Right cardiac atrium (tissue), 5 donors: ENCODE data around the gene AKAP13. TPM values are rescaled to one million over a fixed set of nuclear protein-coding genes. Genes with fewer than 3 reads are reported as not detected.
"Not testable (repeated sequence)": the region's sequence is repeated elsewhere in the genome, so short reads cannot be mapped to it uniquely, and the experiment has no call there.

Experiments
- ATAC-seq, 2 donors: fragments of 200-7000 bp; cut with Tn5 transposase; one replicate each; pipeline versions ENCODE4 v1.8.0 to v1.9.1; 2020; ENCODE audit warnings: moderate library complexity in 2 of 2, mild to moderate bottlenecking in 1 of 2
- DNase-seq, 3 donors: peaks; one replicate each; pipeline ENCODE4 v3.0.0-alpha.2; 2020
- H3K27ac ChIP-seq: one replicate; pipeline ENCODE4 v1.5.1; 2013; ENCODE audit warnings: mild to moderate bottlenecking, low read length, control low read depth, moderate library complexity
- H3K27me3 ChIP-seq: one replicate; pipeline ENCODE4 v1.6.1; 2013; ENCODE audit not compliant: control insufficient read depth, insufficient read depth
- H3K4me1 ChIP-seq: one replicate; pipeline ENCODE4 v1.6.1; 2013; ENCODE audit warnings: low read length; ENCODE audit not compliant: control insufficient read depth, insufficient read depth
- H3K4me3 ChIP-seq: one replicate; pipeline ENCODE4 v1.5.1; 2013; ENCODE audit warnings: low read length, control low read depth
- H3K9me3 ChIP-seq: one replicate; pipeline ENCODE4 v1.6.1; 2013; ENCODE audit warnings: low read length; ENCODE audit not compliant: control insufficient read depth
- WGBS: extraction: QIAGEN DNeasy Blood & Tissue Kit; methylation state at CpG from one replicate; pipeline ENCODE4 v1.1.7; 2013; 5-methylcytosine and 5-hydroxymethylcytosine counted together
- intact Hi-C, 4 donors: fragments of 100-400 bp; cut with DNase I; formaldehyde crosslinking; loops; one replicate each; pipeline versions ENCODE4 v1.11.0 to v1.14.0; 2022 to 2023
- polyA plus RNA-seq: library from polyadenylated mRNA; stranded (reverse); fragments of 200-250 nt; gene quantifications from one replicate; pipeline ENCODE4 v1.2.3, GENCODE V29; 2013
- total RNA-seq, 4 donors: library from RNA; stranded (reverse); fragmentation: NEBNext Ultra II Directional; extraction: Animal tissue kit (Norgen Biotek cat#: 25700); gene quantifications; one replicate each; pipeline ENCODE4 v1.2.1, GENCODE V29; 2021
- donor health status: healthy with polysubstance abuse.
- donor health status: DM: no; HTN: yes; CAD: no.
- donor health status: DM: no; HTN: no; CAD: no.
- donor health status: DM: no; HTN: yes; CAD: no; lungs with severe emphysema.
- donor health status: DM: yes; HTN: yes; CAD: no.

AKAP13 gene
- total and polyA plus RNA-seq, 5 donors, result 104 to 348 (median 250) TPM

DNA sequence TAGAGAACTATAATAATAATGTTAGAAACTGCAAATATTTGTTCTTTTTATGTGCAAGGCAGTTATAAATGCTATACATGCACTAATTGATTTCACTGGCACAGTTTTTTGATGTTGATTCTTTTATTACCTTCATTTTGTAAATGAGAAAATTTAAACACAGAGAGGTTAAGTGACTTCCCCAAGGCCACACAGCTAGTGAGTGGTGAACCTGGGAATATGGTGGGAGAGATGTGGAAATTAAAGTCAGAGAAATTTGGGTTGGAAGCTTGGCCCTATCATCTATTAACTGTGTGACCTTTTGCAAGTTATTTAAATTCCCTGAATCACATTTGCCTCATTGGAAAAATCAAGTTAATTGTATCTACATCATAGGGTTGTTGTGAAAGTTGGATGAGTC lies 39.6 kb upstream of the AKAP13 start:
- Histone ChIP-seq H3K4me1 (no peaks in the 10 kb centered on the region), H3K27me3 (no peaks in the 10 kb centered on the region), H3K27ac (no peak overlapping the region), H3K4me3 (no peak overlapping the region), H3K9me3 (no peaks in the 10 kb centered on the region)
- intact Hi-C loops, result no loop called here
- DNase-seq (no peak), ATAC-seq (no peak)

DNA sequence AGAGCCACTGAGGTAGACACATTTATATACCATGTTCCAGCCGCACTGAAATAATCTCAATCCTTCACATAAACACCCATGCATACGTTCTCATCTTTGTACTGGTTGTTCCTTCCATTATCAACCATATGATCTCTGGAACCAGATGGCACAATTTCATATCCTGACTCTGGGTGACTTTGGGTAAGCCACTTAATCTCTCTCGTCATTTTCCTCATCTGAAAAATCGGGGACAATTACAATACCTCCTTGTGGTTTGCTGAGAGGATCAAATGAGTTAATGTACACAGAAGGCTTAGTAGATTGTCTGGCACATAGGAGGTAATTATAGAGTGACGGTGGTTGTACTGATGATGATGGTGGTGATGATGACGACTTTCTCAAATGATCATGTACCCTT lies 38.2 kb upstream of the AKAP13 start:
- H3K4me3 ChIP-seq, H3K9me3 ChIP-seq, H3K4me1 ChIP-seq, H3K27ac ChIP-seq, H3K27me3 ChIP-seq, ATAC-seq, DNase-seq, intact Hi-C loops: not testable (repeated sequence)
- WGBS, result 90% methylated on average over 6 of the region's 6 CpGs

DNA sequence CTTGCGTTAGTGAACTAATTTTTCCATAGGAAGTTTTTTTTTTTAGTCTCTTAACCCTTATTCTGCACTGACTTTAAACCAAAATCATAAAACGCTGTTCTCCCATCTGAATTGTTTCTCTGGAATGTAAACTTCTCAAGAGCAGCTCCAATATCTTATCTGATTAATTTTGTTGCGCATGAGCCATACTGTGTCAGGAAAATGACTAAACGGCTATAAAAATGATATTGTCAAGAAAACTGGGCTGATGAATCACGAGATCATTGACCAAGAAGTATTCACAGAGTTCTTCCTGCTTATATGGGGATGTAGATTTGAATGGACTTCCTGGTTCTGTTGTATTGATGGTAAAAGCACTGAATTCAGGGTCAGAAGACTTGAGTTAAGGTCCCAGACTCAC lies 37.0 kb upstream of the AKAP13 start:
- H3K27ac ChIP-seq, H3K4me3 ChIP-seq, ATAC-seq, H3K4me1 ChIP-seq, H3K9me3 ChIP-seq, DNase-seq, intact Hi-C loops, H3K27me3 ChIP-seq: not testable (repeated sequence)
- WGBS, result 48% methylated on average over 5 of the region's 5 CpGs

DNA sequence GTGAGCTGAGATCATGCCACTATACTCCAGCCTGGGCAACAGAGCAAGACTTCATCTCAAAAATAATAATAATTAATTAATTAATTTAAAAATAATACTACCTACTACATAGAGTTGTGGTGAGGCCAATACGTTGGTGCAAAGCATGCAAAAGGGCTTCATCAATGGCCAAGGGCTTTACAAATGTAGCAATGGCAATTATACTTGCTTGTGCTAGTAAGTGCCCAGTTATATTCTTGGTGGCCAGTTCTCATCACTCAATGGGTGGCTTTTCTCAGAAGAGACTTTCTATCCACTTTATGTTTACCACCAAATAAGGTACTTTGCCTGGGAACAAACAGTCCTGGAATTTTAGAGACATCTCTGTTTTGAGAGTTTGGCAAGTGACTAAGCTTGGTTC lies 36.2 kb upstream of the AKAP13 start:
- H3K9me3 ChIP-seq, H3K4me3 ChIP-seq, H3K27me3 ChIP-seq, H3K4me1 ChIP-seq, intact Hi-C loops, H3K27ac ChIP-seq, DNase-seq, ATAC-seq: not testable (repeated sequence)
- WGBS, result 94% methylated on average over 1 of the region's 1 CpG

DNA sequence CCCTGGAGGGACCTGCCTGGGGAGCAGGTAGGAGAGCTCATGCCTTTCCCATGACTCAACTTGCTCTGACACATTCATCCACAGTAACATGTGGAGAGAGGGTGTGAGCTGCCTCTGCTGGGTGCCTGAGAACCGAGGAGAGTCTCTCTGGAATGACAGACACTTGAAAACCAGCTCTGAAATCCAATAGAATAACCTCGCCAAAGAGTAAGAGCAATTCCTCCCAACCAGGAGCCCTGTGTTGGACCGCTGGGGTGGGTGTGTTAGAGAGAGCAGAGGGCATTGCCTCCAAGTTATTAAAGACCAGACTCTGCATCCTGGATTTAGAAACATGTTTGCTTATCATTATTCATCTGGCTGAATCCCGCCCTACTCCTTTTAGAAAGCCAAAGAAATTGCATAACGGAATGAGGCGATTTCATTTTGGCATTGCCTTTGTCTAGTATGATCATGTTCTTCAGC lies 35.7 kb upstream of the AKAP13 start:
- ATAC-seq (peak; percentile 47 to 60), DNase-seq (peak in 1 of 3 donors; percentile 65)
- H3K9me3 ChIP-seq, H3K27me3 ChIP-seq, H3K27ac ChIP-seq, H3K4me1 ChIP-seq, H3K4me3 ChIP-seq, intact Hi-C loops: not testable (repeated sequence)
- WGBS, result 72% methylated on average over 6 of the region's 6 CpGs

DNA sequence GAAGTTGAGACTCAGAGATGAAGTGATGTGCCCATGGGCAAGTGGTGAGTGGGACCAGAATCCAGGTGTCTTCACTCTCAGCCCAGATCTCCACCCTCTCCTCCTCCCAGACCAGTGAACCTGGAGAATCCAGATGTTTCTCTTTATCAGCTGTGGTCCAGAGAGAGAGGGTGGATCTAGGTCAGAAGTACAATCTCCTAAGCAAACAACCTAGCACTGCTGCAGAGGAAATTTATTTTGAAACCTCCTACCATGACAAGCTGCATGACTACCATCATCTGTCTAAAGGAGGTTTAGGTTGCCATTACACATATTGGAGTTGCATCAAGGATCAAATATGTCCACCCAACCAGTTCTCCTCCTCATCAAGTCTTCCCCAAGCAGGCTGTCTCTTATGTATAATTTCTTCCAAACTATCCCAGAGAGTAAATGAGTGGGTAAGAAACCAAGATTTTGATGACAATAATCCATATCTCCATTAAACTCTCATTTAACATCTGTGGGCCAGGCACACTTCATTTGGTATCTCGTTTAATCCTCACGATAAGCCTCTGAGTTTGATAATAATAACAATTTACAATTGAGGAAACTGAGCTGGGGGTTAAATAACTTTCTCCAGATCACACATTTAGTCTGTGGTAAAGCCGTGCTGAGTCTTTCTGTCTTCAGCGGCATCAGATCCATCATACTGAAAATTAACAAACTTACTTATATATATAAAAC lies 35.0 kb upstream of the AKAP13 start:
- DNase-seq, H3K27me3 ChIP-seq, H3K27ac ChIP-seq, H3K4me1 ChIP-seq, H3K9me3 ChIP-seq, intact Hi-C loops, H3K4me3 ChIP-seq: not testable (repeated sequence)
- 89% methylated on average over 4 of the region's 4 CpGs for WGBS
- peak in 1 of 2 donors; percentile 15 for ATAC-seq

DNA sequence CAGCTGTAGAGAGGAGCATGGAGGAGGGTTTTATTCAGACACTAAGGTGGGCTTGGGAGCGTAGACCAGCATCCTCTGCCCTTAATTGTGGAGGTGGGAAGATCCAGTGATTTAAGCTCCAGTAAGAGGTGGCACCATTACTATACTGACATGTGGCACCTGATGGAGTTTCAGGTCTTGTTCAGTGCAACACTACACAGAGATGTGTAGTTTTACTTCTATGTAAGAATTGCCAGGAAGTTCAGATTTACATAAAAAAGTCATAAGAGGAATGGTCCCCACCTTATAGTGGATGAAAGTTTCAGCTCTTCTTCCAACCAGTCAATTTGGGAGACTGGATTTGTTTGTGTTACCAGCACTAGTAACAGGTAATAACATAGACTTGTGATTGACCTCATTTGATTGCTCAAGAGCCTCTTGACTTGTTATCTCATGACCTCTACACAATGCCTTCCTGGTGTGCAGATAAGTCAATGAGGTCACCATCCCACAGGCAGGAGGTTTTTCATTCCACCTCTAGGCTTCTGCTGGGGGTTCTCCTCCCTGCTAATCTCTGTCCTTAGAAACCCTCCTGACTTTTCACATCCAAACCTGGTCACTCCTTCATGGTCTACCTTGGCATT lies 33.8 kb upstream of the AKAP13 start:
- H3K27ac ChIP-seq, result peak overlapping the region; percentile 1
- H3K4me3 ChIP-seq, intact Hi-C loops, DNase-seq, H3K4me1 ChIP-seq, H3K9me3 ChIP-seq, H3K27me3 ChIP-seq: not testable (repeated sequence)
- peak; percentile 72 to 81 for ATAC-seq
- 91% methylated on average over 1 of the region's 1 CpG for WGBS

DNA sequence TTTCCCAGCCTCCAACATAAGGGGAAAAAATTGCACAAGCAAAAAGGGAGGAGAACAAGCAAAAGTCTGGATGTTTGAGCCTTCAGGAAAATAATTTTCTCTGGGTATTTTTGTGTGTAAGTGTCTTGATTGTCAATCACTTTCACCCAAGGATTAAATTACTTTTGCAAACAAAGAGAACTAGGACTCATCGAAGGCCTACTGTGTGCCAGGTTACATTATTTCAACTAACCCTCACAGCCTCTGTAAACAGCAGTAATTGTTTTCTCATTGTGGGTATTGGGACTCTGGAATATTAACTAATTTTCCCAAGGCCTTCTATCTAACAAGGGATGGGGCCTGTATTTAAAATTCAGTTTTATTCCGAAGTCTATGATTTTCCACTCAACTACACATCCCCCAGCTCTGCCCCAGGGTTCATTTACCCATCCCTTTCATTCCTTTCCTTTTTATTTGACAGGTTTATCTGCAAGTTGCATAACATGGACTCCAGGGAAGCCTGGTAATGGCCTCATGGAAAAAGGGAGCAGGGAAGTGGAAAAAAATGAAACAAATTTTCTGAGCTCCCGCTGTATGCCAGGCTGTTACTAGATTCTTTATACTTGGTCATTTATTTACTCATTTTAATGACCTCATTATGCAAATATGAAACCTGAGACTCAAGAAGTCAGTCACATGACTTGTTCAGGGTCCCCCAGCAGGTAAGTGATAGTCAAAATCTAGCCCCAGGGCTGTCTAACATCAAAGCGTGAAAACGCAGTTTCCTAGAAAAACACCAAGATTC lies 32.9 kb upstream of the AKAP13 start:
- H3K4me3 ChIP-seq, H3K27me3 ChIP-seq, H3K4me1 ChIP-seq, DNase-seq, intact Hi-C loops, H3K27ac ChIP-seq, H3K9me3 ChIP-seq, ATAC-seq: not testable (repeated sequence)
- WGBS, result 95% methylated on average over 5 of the region's 5 CpGs

DNA sequence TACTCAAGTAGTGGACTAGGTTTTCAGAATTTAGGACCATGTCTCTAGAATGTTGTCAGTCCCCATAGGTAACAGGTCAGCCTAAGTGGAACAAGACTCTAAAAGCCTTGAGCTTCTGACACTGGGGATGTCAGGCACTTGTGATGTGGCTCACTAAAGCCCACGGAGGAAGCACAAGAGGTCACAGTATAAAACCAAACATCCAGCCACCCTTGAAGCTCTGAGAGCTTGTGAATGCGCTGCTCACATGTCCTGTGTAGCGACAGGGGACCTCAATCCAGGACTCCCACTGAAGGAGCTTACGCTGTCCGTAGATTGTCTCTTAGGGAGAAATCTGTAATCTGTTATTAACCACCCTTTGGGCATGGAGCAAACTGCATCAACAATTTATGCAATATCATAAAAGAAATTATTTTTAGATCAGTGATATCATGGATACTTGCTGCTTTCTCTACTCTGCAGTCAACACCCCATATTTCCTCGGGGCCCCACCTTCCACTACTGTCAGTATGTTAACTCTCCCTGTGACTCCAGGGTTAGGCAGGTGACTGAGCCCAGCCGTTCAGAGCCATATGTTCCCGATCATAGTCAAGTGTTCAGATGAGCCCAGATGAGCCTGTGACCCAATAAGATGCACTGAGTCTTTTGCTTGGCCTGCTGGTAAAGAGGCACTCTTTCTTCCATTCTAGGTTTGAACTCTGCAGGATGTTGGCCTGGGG lies 32.2 kb upstream of the AKAP13 start:
- 70% methylated on average over 8 of the region's 8 CpGs for WGBS
- H3K27me3 ChIP-seq, H3K4me3 ChIP-seq, H3K4me1 ChIP-seq, H3K27ac ChIP-seq, DNase-seq, H3K9me3 ChIP-seq, ATAC-seq, intact Hi-C loops: not testable (repeated sequence)

DNA sequence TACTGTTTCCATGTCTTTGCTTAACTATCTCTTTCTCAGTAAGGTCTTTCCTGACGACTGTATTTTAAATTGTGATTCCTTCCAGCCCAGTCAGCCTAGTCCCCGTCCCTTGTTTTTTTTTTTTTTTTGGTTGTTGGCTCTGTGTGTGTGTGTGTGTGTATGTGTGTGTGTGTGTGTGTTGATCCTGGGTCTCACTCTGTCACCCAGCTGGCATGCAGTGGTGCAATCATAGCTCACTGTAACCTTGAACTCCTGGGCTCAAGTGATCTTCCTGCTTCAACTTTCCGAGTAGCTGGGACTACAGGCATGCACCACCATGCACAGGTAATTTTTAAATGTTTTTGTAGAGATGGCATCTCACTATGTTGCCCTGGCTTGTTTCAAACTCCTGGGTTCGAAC lies 31.3 kb upstream of the AKAP13 start:
- ATAC-seq, result peak; percentile 22 to 49
- H3K9me3 ChIP-seq, DNase-seq, H3K27me3 ChIP-seq, H3K4me3 ChIP-seq, H3K4me1 ChIP-seq, H3K27ac ChIP-seq, intact Hi-C loops: not testable (repeated sequence)
- WGBS, result 62% methylated on average over 4 of the region's 4 CpGs

DNA sequence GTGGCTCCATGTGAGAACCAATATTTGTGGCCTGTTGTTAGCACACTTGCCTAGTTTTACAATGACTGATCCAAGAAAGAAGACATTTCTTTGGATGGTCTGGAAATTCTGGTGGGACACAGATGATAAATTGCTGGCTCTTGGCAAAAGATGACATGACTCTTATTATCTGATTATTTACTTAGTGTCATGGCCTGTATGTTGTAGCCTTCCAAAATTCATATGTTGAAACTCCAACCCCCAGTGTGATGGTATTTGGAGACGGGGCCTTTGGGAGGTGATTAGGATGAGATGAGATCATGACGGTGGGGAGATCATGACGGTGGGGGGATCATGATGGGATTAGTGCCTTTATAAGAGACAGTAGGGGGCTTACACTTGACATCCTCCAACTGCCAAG lies 30.0 kb upstream of the AKAP13 start:
- no peak overlapping the region for H3K4me3 ChIP-seq
- no peaks in the 10 kb centered on the region for H3K27me3 ChIP-seq
- DNase-seq, result no peak
- no peaks in the 10 kb centered on the region for H3K9me3 ChIP-seq
- no peak overlapping the region for H3K27ac ChIP-seq
- ATAC-seq, result no peak
- intact Hi-C loops, result no loop called here
- 82% methylated on average over 3 of the region's 3 CpGs for WGBS
- H3K4me1 ChIP-seq, result peaks cover 3% of the 10 kb centered on the region
